OCI-LY3 (cell line): ENCODE data around the gene WDFY1.

Experiments
- H2AFZ ChIP-seq: fragments of 200-600, 300-600 bp; shearing (Covaris generic); 2 replicates; pipeline ENCODE4 v1.6.0; 2014; ENCODE audit warnings: antibody characterized with exemption, low read depth, low read length
- H3K27ac ChIP-seq: fragments of 200-600, 300-600 bp; sonication (generic); 2 replicates; pipeline ENCODE4 v1.5.1; 2014; ENCODE audit warnings: mild to moderate bottlenecking, low read length, moderate library complexity, mixed read lengths
- H3K27me3 ChIP-seq: fragments of 200-600, 300-600 bp; sonication (generic); 2 replicates; pipeline ENCODE4 v1.6.1; 2014; ENCODE audit warnings: low read depth, low read length, mixed read lengths
- H3K36me3 ChIP-seq: fragments of 200-600, 300-600 bp; sonication (generic); replicated peaks from 2 replicates; pipeline ENCODE3; 2014; ENCODE audit warnings: low read depth, low read length, mixed read lengths
- H3K4me1 ChIP-seq: fragments of 300-600, 200-600 bp; sonication (generic); 2 replicates; pipeline ENCODE4 v1.6.1; 2014; ENCODE audit warnings: low read length, mixed read lengths
- H3K4me2 ChIP-seq: fragments of 200-600, 300-600 bp; sonication (generic); 2 replicates; pipeline ENCODE4 v1.6.1; 2014; ENCODE audit warnings: low read length, mixed read lengths
- H3K4me3 ChIP-seq: fragments of 300-600, 200-600 bp; sonication (generic); 2 replicates; pipeline ENCODE4 v1.5.1; 2014; ENCODE audit warnings: antibody characterized with exemption, mild to moderate bottlenecking, low read length, moderate library complexity
- H3K79me2 ChIP-seq: fragments of 300-600, 200-600 bp; shearing (Covaris generic); 2 replicates; pipeline ENCODE4 v1.6.1; 2014; ENCODE audit warnings: mild to moderate bottlenecking, low read length, mixed read lengths
- H3K9ac ChIP-seq: fragments of 300-600, 200-600 bp; shearing (Covaris generic); 2 replicates; pipeline ENCODE4 v1.6.0; 2014; ENCODE audit warnings: mild to moderate bottlenecking, low read length, moderate library complexity
- H3K9me3 ChIP-seq: fragments of 200-600, 300-600 bp; shearing (Covaris generic); 2 replicates; pipeline ENCODE4 v1.6.1; 2014; ENCODE audit warnings: low read length, mixed read lengths; ENCODE audit not compliant: insufficient read depth
- H4K20me1 ChIP-seq: fragments of 200-600, 300-600 bp; sonication (generic); 2 replicates; pipeline ENCODE4 v1.6.1; 2016; ENCODE audit warnings: low read length, mixed read lengths; ENCODE audit not compliant: insufficient read depth
- EZH2phosphoT487 ChIP-seq: fragments of 200-600 bp; shearing (Covaris generic); IDR thresholded peaks from 2 replicates; pipeline ENCODE4 v1.6.1; 2018; ENCODE audit warnings: antibody characterized with exemption, mixed run types, low read depth
- TF ChIP-seq, protein P1 (sequence below): fragments of 200-600, 300-600 bp; sonication (generic); IDR thresholded peaks from 2 replicates; pipeline ENCODE4 v1.5.1; 2014; ENCODE audit warnings: antibody characterized with exemption, low read length, low read depth

The WDFY1 gene

DNA sequence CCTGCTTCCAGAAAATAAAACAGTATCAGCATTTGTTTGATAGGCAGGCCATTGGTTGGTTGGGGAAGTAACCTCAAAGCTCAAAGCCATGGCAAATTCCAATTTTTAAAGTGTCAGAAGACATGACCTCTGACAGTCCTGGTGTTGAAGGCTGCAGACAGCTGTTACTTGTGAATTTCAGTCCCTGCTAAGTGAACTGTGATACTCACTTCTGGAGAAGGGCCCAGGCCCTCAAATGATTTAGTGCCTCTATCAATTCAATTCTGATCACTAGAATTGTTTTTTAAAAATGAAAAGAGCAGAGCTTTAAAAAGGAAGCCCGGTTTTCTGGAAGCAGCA is 35.2 kb upstream of the WDFY1 start:
- no peaks in the 10 kb centered on the region for H3K36me3 ChIP-seq
- no peak overlapping the region for H3K4me3 ChIP-seq
- H3K4me1 ChIP-seq, result no peaks in the 10 kb centered on the region
- TF ChIP-seq, protein P1, sequence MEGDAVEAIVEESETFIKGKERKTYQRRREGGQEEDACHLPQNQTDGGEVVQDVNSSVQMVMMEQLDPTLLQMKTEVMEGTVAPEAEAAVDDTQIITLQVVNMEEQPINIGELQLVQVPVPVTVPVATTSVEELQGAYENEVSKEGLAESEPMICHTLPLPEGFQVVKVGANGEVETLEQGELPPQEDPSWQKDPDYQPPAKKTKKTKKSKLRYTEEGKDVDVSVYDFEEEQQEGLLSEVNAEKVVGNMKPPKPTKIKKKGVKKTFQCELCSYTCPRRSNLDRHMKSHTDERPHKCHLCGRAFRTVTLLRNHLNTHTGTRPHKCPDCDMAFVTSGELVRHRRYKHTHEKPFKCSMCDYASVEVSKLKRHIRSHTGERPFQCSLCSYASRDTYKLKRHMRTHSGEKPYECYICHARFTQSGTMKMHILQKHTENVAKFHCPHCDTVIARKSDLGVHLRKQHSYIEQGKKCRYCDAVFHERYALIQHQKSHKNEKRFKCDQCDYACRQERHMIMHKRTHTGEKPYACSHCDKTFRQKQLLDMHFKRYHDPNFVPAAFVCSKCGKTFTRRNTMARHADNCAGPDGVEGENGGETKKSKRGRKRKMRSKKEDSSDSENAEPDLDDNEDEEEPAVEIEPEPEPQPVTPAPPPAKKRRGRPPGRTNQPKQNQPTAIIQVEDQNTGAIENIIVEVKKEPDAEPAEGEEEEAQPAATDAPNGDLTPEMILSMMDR, result no peak
- TF ChIP-seq EZH2phosphoT487, result no peak
- H3K9ac ChIP-seq, result no peak overlapping the region
- H4K20me1 ChIP-seq, result no peaks in the 10 kb centered on the region
- H3K4me2 ChIP-seq, result no peak overlapping the region
- no peaks in the 10 kb centered on the region for H3K27me3 ChIP-seq
- H3K27ac ChIP-seq, result no peak overlapping the region
- H3K9me3 ChIP-seq, result no peaks in the 10 kb centered on the region
- H2AFZ ChIP-seq, result no peak overlapping the region
- H3K79me2 ChIP-seq, result no peaks in the 10 kb centered on the region

GRCh38 chr2:223979730-223980396 is 34.7 kb upstream of the WDFY1 start:
- Histone ChIP-seq H3K36me3 (no peaks in the 10 kb centered on the region), H3K4me3 (no peak overlapping the region), H3K4me2 (no peak overlapping the region), H2AFZ (no peak overlapping the region), H3K27me3 (no peaks in the 10 kb centered on the region), H4K20me1 (no peaks in the 10 kb centered on the region), H3K27ac (no peak overlapping the region), H3K9ac (no peak overlapping the region), H3K9me3 (no peaks in the 10 kb centered on the region), H3K79me2 (no peaks in the 10 kb centered on the region), H3K4me1 (no peaks in the 10 kb centered on the region)
- TF ChIP-seq EZH2phosphoT487, result no peak
- TF ChIP-seq, protein P1, result no peak

DNA sequence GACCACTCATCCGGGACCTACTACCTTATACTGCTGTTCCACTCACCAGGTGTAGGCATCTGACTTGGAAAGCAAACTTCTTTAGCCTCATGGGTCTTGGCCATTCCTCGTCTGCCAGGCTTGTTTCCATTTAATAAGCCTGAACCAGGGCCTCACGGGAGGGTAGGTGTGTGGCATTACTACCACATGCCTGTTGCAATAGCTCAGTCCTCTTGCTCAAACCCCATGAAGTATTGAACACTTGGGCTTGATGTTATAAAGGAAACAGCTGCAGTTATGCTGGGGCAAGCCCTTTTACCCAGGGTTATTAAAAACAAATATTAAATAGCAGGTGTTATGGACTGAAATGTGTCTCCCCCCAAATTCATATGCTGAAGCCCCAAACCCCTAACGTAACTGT is 33.3 kb upstream of the WDFY1 start:
- Histone ChIP-seq H3K4me2 (no peak overlapping the region), H3K9ac (no peak overlapping the region), H3K9me3 (no peaks in the 10 kb centered on the region), H4K20me1 (no peaks in the 10 kb centered on the region), H3K36me3 (no peaks in the 10 kb centered on the region), H2AFZ (no peak overlapping the region), H3K79me2 (no peaks in the 10 kb centered on the region), H3K4me1 (no peaks in the 10 kb centered on the region), H3K4me3 (no peak overlapping the region), H3K27ac (no peak overlapping the region), H3K27me3 (no peaks in the 10 kb centered on the region)
- no peak for TF ChIP-seq EZH2phosphoT487
- TF ChIP-seq, protein P1, result no peak

DNA sequence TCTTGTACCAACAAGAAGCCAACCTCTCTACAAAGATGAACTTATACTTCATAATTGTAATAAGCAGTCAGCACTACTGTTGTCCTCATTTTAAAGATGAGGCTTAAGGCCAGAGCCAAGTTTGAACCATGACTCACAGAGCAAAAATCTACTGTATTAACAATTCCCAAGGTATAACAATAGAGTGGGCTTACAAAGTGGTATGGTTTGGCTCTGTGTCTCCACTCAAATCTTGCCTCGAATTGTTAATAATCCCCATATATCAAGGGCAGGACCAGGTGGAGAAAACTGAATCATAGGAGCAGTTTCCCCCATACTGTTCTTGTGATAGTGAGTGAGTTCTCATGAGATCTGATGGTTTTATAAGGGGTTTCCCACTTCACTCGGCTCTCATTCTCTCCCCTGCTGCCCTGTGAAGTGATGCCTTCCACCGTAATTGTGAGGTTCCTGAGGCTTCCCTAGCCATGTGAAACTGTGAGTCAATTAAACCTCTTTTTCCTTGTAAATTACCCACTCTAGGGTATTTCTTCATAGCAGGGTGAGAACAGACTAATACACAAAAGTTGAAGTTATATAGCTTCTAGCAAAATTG is 31.6 kb upstream of the WDFY1 start:
- Histone ChIP-seq H3K36me3 (no peaks in the 10 kb centered on the region), H3K27ac (no peak overlapping the region), H3K27me3 (no peaks in the 10 kb centered on the region)

More for the DNA sequence above, 31.6 kb upstream of the WDFY1 start:
- Histone ChIP-seq H2AFZ (no peak overlapping the region), H3K9ac (no peak overlapping the region), H3K9me3 (no peaks in the 10 kb centered on the region), H3K79me2 (no peaks in the 10 kb centered on the region), H3K4me2 (no peak overlapping the region), H4K20me1 (no peaks in the 10 kb centered on the region), H3K4me3 (no peak overlapping the region), H3K4me1 (no peaks in the 10 kb centered on the region)
- TF ChIP-seq, protein P1, result no peak
